Nephron (organoid): ENCODE measurements around the gene BEGAIN.

Experiments
- H3K27ac Mint-ChIP-seq, 3 experiments: 2 replicates each; pipeline ENCODE4 v1.8.0; 2020; ENCODE audit warnings: mixed read lengths in 3 of 3, mild to moderate bottlenecking in 2 of 3, moderate library complexity in 1 of 3
- H3K27me3 Mint-ChIP-seq: 2 replicates; pipeline ENCODE4 v1.8.0; 2021; ENCODE audit warnings: low read depth, mild to moderate bottlenecking, moderate library complexity, mixed read lengths
- H3K36me3 Mint-ChIP-seq: 2 replicates; pipeline ENCODE4 v1.8.0; 2020; ENCODE audit warnings: low read depth, mixed read lengths
- H3K4me1 Mint-ChIP-seq: 2 replicates; pipeline ENCODE4 v1.8.0; 2020; ENCODE audit warnings: mixed read lengths
- H3K4me3 Mint-ChIP-seq, 3 experiments: 2 replicates each; pipeline ENCODE4 v1.8.0; 2020; ENCODE audit warnings: mild to moderate bottlenecking in 3 of 3, mixed read lengths in 3 of 3, moderate library complexity in 2 of 3
- H3K9me3 Mint-ChIP-seq: 2 replicates; pipeline ENCODE4 v1.8.0; 2020; ENCODE audit warnings: mixed read lengths
- TF ChIP-seq, protein P1 (sequence below), 3 experiments: fragments of 200-600 bp; sonication (generic); IDR thresholded peaks; one replicate each; pipeline ENCODE4 v1.5.0; 2021; ENCODE audit warnings: antibody characterized with exemption in 3 of 3; ENCODE audit not compliant: unreplicated experiment in 3 of 3

BEGAIN gene

DNA sequence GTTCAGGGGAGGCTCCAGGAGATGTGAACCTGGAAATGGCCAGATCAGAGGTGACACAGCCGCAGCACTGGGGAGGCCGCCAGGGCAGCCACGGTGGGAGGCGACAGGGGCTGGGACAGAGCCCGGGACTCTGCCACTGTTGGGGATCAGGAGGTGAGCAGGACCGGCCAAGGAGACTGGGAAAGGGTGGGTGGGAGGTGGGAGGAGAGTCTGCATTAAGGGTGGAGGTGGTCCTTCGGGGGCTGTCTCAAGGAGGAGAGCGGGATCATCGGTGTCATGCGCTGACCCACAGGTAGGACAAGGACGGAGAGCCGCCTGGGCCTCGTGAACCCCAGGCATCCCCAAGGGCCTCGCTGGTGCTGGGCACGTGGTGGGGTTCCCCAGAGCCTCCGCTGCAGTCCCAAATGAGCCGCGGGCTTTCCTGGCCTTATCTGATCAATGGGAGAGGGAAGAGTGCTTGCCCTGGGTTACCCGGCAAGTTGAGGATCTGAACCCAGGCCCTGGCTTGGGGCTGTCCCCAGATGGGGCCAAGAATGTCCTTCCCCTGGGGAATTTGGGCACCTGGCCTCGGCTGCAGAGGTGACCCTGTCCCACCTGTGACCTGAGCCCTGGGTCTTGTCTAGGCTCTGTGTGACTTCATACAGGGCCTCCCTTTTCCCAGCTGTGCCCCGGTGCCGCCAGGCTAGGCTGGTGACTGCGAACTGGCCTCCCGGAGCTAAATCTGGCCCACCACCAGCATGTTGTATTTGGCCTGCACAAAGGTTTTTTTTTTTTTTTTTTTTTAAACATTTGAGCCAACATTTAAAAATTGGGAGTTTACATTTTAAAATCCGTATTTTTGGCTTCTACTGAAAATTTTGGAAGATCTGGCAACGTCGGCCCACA is 13.2 kb downstream of the BEGAIN start:
- H3K4me3 Mint-ChIP-seq = no peak overlapping the region
- H3K9me3 Mint-ChIP-seq = no peaks in the 10 kb centered on the region
- H3K27me3 Mint-ChIP-seq = peaks cover 52% of the 10 kb centered on the region
- peaks cover 7% of the 10 kb centered on the region for H3K4me1 Mint-ChIP-seq
- TF ChIP-seq, protein P1, sequence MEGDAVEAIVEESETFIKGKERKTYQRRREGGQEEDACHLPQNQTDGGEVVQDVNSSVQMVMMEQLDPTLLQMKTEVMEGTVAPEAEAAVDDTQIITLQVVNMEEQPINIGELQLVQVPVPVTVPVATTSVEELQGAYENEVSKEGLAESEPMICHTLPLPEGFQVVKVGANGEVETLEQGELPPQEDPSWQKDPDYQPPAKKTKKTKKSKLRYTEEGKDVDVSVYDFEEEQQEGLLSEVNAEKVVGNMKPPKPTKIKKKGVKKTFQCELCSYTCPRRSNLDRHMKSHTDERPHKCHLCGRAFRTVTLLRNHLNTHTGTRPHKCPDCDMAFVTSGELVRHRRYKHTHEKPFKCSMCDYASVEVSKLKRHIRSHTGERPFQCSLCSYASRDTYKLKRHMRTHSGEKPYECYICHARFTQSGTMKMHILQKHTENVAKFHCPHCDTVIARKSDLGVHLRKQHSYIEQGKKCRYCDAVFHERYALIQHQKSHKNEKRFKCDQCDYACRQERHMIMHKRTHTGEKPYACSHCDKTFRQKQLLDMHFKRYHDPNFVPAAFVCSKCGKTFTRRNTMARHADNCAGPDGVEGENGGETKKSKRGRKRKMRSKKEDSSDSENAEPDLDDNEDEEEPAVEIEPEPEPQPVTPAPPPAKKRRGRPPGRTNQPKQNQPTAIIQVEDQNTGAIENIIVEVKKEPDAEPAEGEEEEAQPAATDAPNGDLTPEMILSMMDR (IDR thresholded peaks at IDR 0.05; ENCODE audit: unreplicated experiment in 3 of 3) = no peak
- H3K36me3 Mint-ChIP-seq = no peaks in the 10 kb centered on the region
- no peak overlapping the region for H3K27ac Mint-ChIP-seq

DNA sequence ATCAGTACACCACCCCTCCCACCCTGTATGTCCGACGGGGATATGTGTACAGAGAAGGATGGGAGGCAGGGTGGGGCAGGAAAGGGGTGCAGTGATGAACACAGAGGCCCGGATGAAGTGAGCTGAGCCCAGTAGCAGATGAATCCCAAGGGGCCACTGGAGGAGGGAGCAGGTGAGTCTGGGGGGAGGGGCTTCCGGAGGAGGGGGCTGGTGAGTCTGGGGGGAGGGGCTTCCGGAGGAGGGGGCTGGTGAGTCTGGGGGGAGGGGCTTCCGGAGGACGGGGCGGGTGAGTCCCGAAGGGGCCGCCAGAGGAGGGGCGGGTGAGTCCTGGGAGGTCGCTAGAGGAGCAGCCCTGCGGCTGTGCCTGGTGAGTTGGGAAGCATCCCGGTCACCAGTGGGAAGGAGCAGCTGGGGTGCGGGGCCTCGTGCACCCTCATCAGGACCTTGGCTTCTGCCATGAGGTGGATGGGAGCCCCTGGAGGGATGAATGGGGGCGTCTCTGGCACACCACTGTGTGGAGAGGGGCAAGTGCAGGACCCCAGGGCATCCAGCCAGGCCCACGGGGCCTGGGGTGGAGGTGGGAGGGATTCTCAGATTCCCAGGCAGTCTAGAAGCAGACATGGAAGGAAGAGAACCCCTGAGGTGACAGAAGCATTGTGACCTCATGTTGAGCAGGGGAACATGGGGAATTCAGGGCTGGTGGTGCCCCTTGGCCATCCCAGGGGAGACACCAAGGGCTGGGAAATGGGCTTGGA is 14.0 kb downstream of the BEGAIN start:
- peaks cover 53% of the 10 kb centered on the region for H3K27me3 Mint-ChIP-seq
- TF ChIP-seq, protein P1 (IDR thresholded peaks at IDR 0.05; ENCODE audit: unreplicated experiment in 3 of 3) = no peak
- H3K9me3 Mint-ChIP-seq = no peaks in the 10 kb centered on the region
- no peak overlapping the region for H3K27ac Mint-ChIP-seq
- peak overlapping the region in 1 of 3 experiments; percentile 19 for H3K4me3 Mint-ChIP-seq
- H3K36me3 Mint-ChIP-seq = no peaks in the 10 kb centered on the region
- H3K4me1 Mint-ChIP-seq = peaks cover 7% of the 10 kb centered on the region

DNA sequence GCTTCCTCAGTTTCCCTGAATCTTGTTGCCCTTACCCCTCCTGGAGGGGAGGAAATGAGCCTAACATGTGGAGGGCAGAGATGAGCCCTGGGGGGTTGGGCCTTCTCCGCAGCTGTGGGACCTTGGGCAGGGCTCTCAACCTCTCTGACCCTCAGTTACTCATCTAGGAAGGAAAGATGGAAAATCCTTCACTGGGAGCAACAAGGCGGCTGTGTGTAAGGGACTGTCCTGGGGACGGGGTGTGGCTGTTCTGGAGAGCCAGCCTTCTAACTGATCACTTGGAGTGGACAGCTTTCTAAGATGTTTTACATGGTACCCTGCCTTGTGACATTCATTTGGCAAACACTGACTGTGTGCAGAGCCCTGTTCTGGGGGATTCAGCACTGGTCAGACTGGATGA is 14.7 kb downstream of the BEGAIN start:
- Mint-ChIP-seq H3K9me3 (no peaks in the 10 kb centered on the region), H3K27ac (no peak overlapping the region), H3K27me3 (peaks cover 53% of the 10 kb centered on the region), H3K4me1 (peaks cover 7% of the 10 kb centered on the region), H3K36me3 (no peaks in the 10 kb centered on the region), H3K4me3 (peak overlapping the region in 1 of 3 experiments; percentile 19)
- TF ChIP-seq, protein P1 (IDR thresholded peaks at IDR 0.05; ENCODE audit: unreplicated experiment in 3 of 3) = no peak

DNA sequence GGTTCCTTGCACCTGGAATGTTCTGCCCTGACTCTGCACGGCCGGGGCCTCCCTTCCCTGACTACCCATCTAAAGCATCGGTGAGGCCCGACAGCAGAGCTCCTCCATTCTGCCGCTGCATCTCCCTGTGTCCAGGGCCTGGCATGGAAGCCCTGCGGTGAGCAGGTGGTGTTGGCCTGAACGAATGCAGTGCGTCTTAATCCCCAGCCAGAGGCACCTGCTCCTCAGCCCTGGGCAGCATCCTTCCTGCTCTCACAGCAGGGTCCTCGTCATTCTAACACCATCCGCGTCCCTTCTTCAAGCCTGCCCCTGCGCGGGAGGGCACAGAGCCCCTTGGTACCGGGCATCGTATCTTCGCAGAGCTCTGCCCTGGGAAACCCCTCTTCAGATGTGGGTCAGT is 15.4 kb downstream of the BEGAIN start:
- TF ChIP-seq, protein P1 (IDR thresholded peaks at IDR 0.05; ENCODE audit: unreplicated experiment in 3 of 3) = no peak
- Mint-ChIP-seq H3K4me3 (peak overlapping the region in 1 of 3 experiments; percentile 11), H3K27ac (no peak overlapping the region), H3K9me3 (no peaks in the 10 kb centered on the region), H3K27me3 (peaks cover 57% of the 10 kb centered on the region), H3K36me3 (no peaks in the 10 kb centered on the region), H3K4me1 (peaks cover 7% of the 10 kb centered on the region)

DNA sequence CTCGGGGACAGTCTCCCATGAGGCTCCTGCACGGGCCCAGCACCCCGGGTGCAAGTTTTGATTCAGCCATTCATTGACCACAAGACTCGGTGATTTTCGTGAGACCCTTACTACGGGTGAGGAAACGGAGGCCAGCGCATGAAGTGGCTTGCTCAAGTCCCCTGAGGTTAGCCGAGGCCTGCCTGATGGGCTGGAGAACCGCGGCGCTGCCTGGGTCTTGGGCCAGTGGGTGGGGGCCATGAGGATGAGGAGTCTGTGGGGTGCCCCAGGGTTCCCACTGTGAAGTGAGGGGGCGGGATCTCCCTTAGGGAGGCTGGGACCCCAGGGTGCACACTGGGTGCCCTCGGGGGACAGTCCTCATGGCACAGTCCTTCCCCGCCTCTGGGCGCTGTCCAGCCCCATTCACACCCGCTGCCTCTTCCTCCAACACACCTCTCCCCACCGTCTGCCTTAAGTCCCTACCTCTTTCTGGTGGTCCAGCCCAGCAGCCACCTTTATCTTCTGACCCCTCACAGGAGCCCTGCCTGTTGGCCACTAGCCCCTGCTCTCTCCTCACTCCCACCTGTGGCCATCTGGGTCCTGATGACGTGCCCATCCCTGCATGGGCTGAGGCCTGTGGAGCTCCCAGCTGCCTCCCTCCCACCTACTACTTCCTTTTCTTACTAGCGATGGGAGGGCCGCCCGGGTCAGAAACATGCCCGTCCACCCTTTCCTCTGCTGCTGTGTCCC is 16.3 kb downstream of the BEGAIN start:
- H3K4me3 Mint-ChIP-seq = peak overlapping the region in 2 of 3 experiments; percentile 18 to 31
- H3K27ac Mint-ChIP-seq = no peak overlapping the region
- H3K4me1 Mint-ChIP-seq = peaks cover 7% of the 10 kb centered on the region
- peaks cover 66% of the 10 kb centered on the region for H3K27me3 Mint-ChIP-seq
- H3K36me3 Mint-ChIP-seq = no peaks in the 10 kb centered on the region
- TF ChIP-seq, protein P1 (IDR thresholded peaks at IDR 0.05; ENCODE audit: unreplicated experiment in 3 of 3) = no peak
- H3K9me3 Mint-ChIP-seq = no peaks in the 10 kb centered on the region
